ENCODE measurements around the gene ATP6V1C2.

- TF ChIP-seq PKNOX1 (IDR thresholded peaks at IDR 0.05) (no peak), FOXA1 (IDR thresholded peaks at IDR 0.05) (no peak), BHLHE40 (IDR thresholded peaks at IDR 0.05; ENCODE audit: borderline replicate concordance) (no peak), CTBP1 (IDR thresholded peaks at IDR 0.05; ENCODE audit: borderline replicate concordance) (no peak)
These were observed 51.4 kb downstream of the ATP6V1C2 start for GRCh38 chr2:10772868-10773215.
